Measurements from ENCODE around the gene MED31. TPM values are rescaled to one million over a fixed set of nuclear protein-coding genes. Genes with fewer than 3 reads are reported as not detected.
"Not testable (repeated sequence)": the region's sequence is repeated elsewhere in the genome, so short reads cannot be mapped to it uniquely, and the experiment has no call there.

The MED31 gene
- 12.0 and 19.8 TPM in 2 replicates for polyA plus RNA-seq (2014; cell fraction: cytosol; rRNA removed)
- polyA plus RNA-seq (2014; cell fraction: nucleus; rRNA removed): 14.1 and 20.7 TPM in 2 replicates

- peak; percentile 93 for DNase-seq (ENCODE audit: low spot score)
Measured at GRCh38 chr17:6651354-6651918, at the start of gene MED31, which contains the start of gene C17orf100. Gene MED31, minus strand, starts transcription at chr17:6651605. Its CDS starts 77 bp downstream, at chr17:6651528. Gene C17orf100, plus strand, starts transcription at chr17:6651762. Its CDS starts 152 bp downstream, at chr17:6651914.

- DNase-seq (ENCODE audit: low spot score): no peak
Measured at GRCh38 chr17:6700948-6701307, 49.5 kb upstream of the MED31 start.

- DNase-seq (ENCODE audit: low spot score): no peak
Measured at GRCh38 chr17:6699997-6700947, 48.9 kb upstream of the MED31 start.

GRCh38 chr17:6698004-6698403 is 46.6 kb upstream of the MED31 start:
- no peak for DNase-seq (ENCODE audit: low spot score)

GRCh38 chr17:6696906-6697305 is 45.5 kb upstream of the MED31 start:
- DNase-seq (ENCODE audit: low spot score): no peak

- no peak for DNase-seq (ENCODE audit: low spot score)
Measured at GRCh38 chr17:6695565-6695964, 44.2 kb upstream of the MED31 start.

- no peak for DNase-seq (ENCODE audit: low spot score)
Measured at GRCh38 chr17:6695051-6695450, 43.6 kb upstream of the MED31 start.

- DNase-seq (ENCODE audit: low spot score): not testable (repeated sequence)
Measured at GRCh38 chr17:6691958-6692357, 40.6 kb upstream of the MED31 start.

GRCh38 chr17:6691546-6691945 is 40.1 kb upstream of the MED31 start:
- DNase-seq (ENCODE audit: low spot score): no peak

- no peak for DNase-seq (ENCODE audit: low spot score)
Measured at GRCh38 chr17:6690641-6691040, 39.2 kb upstream of the MED31 start.

- DNase-seq (ENCODE audit: low spot score): no peak
Measured at GRCh38 chr17:6688944-6689343, 37.5 kb upstream of the MED31 start.

GRCh38 chr17:6686026-6686425 is 34.6 kb upstream of the MED31 start:
- no peak for DNase-seq (ENCODE audit: low spot score)

- no peak for DNase-seq (ENCODE audit: low spot score)
Measured at GRCh38 chr17:6684881-6685767, 33.7 kb upstream of the MED31 start.

- DNase-seq (ENCODE audit: low spot score): no peak
Measured at GRCh38 chr17:6684460-6684783, 33.0 kb upstream of the MED31 start.

GRCh38 chr17:6683730-6684459 is 32.5 kb upstream of the MED31 start:
- no peak for DNase-seq (ENCODE audit: low spot score)

GRCh38 chr17:6683081-6683684 is 31.8 kb upstream of the MED31 start:
- no peak for DNase-seq (ENCODE audit: low spot score)

- no peak for DNase-seq (ENCODE audit: low spot score)
Measured at GRCh38 chr17:6682339-6682738, 30.9 kb upstream of the MED31 start.

GRCh38 chr17:6681671-6682070 is 30.3 kb upstream of the MED31 start:
- DNase-seq (ENCODE audit: low spot score): no peak

GRCh38 chr17:6681176-6681575 is 29.8 kb upstream of the MED31 start:
- no peak for DNase-seq (ENCODE audit: low spot score)

GRCh38 chr17:6679241-6679640 is 27.8 kb upstream of the MED31 start:
- DNase-seq (ENCODE audit: low spot score): no peak

- DNase-seq (ENCODE audit: low spot score): no peak
Measured at GRCh38 chr17:6677946-6678345, 26.5 kb upstream of the MED31 start.

Data from SK-N-DZ (cell line).